HG03575 (cell line): ENCODE data around the gene PDE4A.
"Not testable (repeated sequence)": the region's sequence is repeated elsewhere in the genome, so short reads cannot be mapped to it uniquely, and the experiment has no call there.

ENCODE experiments used
- ATAC-seq: cut with Tn5 transposase; IDR thresholded peaks from one replicate; pipeline ENCODE4 v1.9.1; 2021; ENCODE audit not compliant: unreplicated experiment, insufficient number of reproducible peaks, low FRiP score; ENCODE audit errors: extremely low read depth

The PDE4A gene

DNA sequence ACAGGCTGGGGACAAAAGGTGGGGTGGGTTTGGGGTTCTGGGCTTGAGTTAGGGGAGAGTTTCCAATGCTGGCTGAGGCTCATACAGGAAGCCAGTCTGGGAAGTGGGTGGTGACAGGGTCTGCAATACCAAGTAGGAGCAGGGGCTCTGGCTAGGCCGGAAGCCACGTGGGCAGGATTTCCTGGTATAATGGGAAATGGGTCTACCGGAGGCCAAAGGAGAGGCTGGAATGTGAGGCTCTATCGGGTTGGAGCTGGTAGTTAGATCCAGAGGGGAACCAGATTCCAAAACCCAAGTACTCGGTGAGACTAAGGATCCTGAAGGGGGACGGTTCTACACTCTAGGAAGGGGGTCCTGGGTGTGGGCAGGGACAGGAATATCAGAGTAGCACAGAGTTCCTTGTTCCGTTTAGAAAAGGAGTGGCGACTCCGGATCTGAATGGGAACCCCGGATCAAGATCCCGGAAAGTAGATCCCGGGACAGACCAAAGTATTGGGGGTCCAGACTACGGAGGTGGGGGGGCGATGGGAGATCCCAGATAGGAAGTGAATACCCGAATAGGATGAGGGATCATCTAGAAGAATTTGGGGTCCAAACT is 17.8 kb upstream of the PDE4A start:
- ATAC-seq: no peak

GRCh38 chr19:10403137-10404021 is 17.0 kb upstream of the PDE4A start, which contains the start of gene CDC37:
Gene CDC37, minus strand, starts transcription at chr19:10403542. Its CDS starts 63 bp downstream, at chr19:10403479.
- no peak for ATAC-seq

- no peak for ATAC-seq
These were observed 15.2 kb upstream of the PDE4A start for GRCh38 chr19:10404888-10405820.

GRCh38 chr19:10406191-10406590 is 14.1 kb upstream of the PDE4A start:
- no peak for ATAC-seq

DNA sequence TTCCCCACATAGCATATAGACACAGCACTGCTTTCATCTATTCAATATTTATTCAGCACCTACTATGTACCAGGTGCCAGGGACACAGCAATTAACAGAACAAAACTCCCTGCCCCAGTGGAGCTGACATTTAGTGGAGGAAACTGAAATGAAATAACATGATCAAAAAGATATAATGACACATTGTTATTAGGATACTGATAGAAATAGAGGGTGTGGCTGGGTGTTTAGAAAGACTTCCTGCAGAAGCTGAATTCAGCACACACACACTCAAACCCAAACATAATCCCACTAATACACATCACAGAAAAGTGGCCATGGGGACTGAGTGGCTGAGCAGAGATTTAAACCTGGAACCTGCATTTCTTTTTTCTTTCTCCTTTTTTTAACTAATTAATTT is 13.2 kb upstream of the PDE4A start:
- ATAC-seq: no peak

DNA sequence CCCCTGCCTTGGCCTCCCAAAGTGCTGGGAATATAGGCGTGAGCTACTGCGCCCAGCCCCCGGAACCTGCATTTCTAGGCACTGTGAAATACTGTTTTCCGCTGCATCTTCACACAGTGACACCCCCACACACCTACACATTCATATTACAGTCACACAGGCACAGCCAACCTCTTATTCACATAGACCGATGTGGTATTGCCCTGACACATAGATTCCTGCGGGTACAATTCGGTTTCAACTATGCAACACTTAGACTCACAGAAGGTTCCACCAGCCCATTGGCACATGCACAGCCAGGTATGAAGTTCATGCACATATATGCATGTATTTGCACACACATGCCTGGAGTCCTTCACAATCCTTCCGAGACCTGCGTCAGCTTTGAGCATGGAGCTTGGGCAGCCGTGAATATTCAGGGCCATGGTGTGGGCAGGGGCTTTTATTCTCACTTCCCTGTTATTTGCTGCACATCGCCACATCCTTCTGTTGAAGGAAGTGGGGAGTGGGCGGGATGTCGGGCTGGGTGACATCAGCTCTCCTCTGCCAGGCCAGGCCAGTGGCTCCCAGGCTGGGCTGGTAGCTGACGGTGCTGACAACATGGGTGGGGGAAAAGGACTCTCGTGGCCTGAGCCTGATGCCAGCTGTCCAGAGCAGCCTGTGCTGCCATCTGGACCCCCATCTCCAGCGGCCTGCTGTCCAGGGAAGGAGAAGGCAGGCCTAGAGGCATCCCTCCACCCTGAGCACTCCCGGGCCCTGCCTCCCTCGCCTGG is 11.6 kb upstream of the PDE4A start:
- no peak for ATAC-seq

- ATAC-seq: not testable (repeated sequence)
These were observed 9.1 kb upstream of the PDE4A start for GRCh38 chr19:10411224-10411623.

GRCh38 chr19:10412257-10412977 is 7.9 kb upstream of the PDE4A start:
- ATAC-seq: no peak

GRCh38 chr19:10416083-10416379 is 4.3 kb upstream of the PDE4A start:
- no peak for ATAC-seq

DNA sequence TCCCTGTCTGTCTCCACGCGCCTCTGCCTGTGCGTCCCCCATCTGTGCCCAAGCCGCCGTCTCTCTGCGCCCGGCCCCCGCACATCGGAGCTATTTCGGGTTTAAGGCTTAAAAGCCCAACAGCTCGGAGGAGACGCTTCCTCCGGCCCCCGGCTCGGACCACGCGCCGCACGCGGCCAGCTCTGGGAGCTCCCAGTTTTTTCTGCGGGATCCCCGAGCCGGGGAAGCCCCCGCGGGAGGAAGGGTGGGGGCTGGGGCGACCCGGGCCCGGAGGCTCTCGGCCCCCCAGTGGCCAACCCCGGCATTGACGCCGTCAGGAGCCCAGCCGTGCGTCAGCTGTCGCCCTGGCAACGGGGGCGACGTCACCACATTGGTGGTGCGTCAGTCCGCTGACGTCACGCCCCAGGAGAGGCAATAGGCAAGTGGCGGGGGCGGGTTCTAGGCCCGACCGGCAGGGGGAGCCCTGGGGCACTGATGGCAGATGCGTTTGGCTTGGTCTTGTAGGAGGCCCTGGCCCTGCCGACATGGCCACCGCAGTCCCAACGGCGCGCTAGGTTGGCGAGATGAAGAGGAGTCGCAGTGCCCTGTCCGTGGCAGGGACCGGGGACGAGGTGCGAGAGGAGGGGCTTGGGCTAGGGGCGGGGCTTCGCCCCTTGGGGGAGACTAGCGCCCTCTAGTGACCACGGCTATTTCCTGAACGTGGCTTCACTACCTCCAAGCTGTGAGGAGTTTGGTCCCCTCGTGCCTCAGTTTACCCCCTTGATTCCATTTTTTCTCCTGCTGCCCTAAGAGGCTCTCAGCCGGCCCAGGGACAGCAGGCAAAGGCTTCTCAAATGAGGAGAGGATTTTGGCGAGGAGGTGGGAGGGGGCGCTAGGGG is 3.7 kb upstream of the PDE4A start:
- no peak for ATAC-seq

DNA sequence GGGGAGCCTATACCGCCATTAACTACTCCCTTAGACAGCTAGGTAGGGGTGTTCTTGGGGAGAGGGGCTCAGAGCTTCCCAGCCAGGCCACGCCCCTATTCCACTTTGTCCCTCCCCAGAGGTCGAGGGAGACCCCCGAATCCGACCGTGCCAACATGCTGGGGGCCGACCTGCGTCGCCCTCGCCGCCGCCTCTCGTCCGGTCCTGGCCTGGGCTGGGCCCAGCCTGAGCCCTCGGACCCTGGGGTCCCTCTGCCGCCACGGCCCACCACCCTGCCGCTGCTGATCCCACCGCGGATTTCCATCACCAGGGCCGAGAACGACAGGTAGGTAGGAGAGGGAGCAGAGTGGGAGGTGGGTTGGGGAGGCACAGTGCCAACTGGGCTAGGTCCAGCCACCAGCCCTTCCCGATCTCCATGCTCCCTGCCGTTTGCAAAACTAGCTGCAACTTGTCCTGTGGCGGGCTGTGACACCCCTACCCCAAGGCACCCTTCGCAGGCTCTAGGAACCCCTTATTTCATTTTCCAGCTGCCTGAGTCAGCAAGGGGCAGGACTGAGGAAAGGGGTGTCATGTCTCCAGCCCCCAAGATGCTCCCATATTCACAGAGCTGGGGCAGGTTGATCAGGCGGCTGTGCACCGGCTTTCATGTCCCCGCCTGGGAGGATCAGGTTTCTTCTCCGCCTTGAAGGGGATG is 2.6 kb upstream of the PDE4A start:
- no peak for ATAC-seq

DNA sequence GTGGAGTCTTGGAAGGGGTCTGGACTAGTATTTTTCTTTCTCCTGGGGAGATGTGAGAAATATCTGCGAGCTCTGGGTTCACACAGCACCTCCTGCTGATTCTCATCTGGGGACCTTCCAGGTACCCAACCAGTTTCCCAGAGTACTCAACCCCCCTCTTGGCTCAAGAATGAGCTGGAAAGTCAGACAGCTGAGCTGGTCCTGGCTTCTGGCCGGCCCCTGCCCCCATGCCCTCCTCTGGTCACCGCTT is 2.2 kb upstream of the PDE4A start:
- ATAC-seq: no peak

- ATAC-seq: no peak
These were observed 1.7 kb upstream of the PDE4A start for GRCh38 chr19:10418485-10419199.

- no peak for ATAC-seq
These were observed 1.1 kb upstream of the PDE4A start for GRCh38 chr19:10419200-10419645.

- no peak for ATAC-seq
These were observed 493 bp upstream of the PDE4A start for GRCh38 chr19:10419646-10420443.
